K562 (cell line): ENCODE measurements around the gene RBAK. TPM values are rescaled to one million over a fixed set of nuclear protein-coding genes. Genes with fewer than 3 reads are reported as not detected.

Source experiments
- ARNT ChIP-seq, 2 experiments: fragments of 450-650 bp; IDR thresholded peaks; 2 replicates each; pipeline ENCODE4 v1.6.1; 2016; ENCODE audit warnings: mild to moderate bottlenecking in 1 of 2
- FOXO4 ChIP-seq: fragments of 450-650 bp; formaldehyde crosslinking; IDR thresholded peaks from 2 replicates; pipeline ENCODE4 v1.4.0; 2020; ENCODE audit warnings: mild to moderate bottlenecking, moderate library complexity
- IRF9 ChIP-seq: fragments of 450-650 bp; IDR thresholded peaks from 2 replicates; pipeline ENCODE4 v1.6.1; 2016; ENCODE audit warnings: missing biosample characterization, missing genetic modification characterization
- MGA ChIP-seq: fragments of 450-650 bp; IDR thresholded peaks from 2 replicates; pipeline ENCODE4 v1.6.1; 2016; ENCODE audit warnings: mild to moderate bottlenecking, moderate library complexity
- RNF2 ChIP-seq: sonication (generic); IDR thresholded peaks from 2 replicates; pipeline ENCODE4 v1.6.1; 2016
- TSHZ1 ChIP-seq: fragments of 250-450 bp; sonication (Bioruptor Pico); IDR thresholded peaks from 2 replicates; pipeline ENCODE4 v1.4.0; 2020; ENCODE audit warnings: mild to moderate bottlenecking, moderate library complexity
- ZNF274 ChIP-seq: IDR thresholded peaks from 2 replicates; pipeline ENCODE4 v1.6.1; 2011; ENCODE audit warnings: low read depth, mild to moderate bottlenecking, low read length, moderate library complexity, borderline replicate concordance
- ZNF280B ChIP-seq: fragments of 250-450 bp; sonication (Bioruptor Pico); IDR thresholded peaks from 2 replicates; pipeline ENCODE4 v1.5.1; 2021; ENCODE audit warnings: mild to moderate bottlenecking
- polyA plus RNA-seq, 8 experiments: library from polyadenylated mRNA; depleted of rRNA in 4 of 8; stranded (reverse) in 5 of 8; unstranded in 3 of 8; fragments of >200 nt; fragmentation: Nextera tagmentation in 2 of 8; fragmentation: Illumina TruSeq in 1 of 8; extraction: Ambion mirVana in 2 of 8; extraction: Trizol in 1 of 8; gene quantifications; 2 replicates each; pipeline versions ENCODE4 v1.2.1 to v1.2.3, GENCODE V29; 2011 to 2014; ENCODE audit warnings: inconsistent platforms in 1 of 8, missing spikeins in 1 of 8
- total RNA-seq, 7 experiments: library from RNA; depleted of rRNA in 6 of 7; stranded (reverse); fragments of >200 nt in 6 of 7; fragmentation: Illumina TruSeq in 2 of 7; extraction: Trizol in 2 of 7; gene quantifications; 2 replicates each; pipeline versions ENCODE4 v1.2.1 to v1.2.3, GENCODE V29; 2011 to 2021; ENCODE audit warnings: low replicate concordance in 1 of 7

Gene RBAK
- total and polyA plus RNA-seq, 9 of the 15 experiments (the other 6 are each of a cell fraction or from before 2014, with no cell fraction given): 2.7 to 13.2 (median 10.1) TPM

DNA sequence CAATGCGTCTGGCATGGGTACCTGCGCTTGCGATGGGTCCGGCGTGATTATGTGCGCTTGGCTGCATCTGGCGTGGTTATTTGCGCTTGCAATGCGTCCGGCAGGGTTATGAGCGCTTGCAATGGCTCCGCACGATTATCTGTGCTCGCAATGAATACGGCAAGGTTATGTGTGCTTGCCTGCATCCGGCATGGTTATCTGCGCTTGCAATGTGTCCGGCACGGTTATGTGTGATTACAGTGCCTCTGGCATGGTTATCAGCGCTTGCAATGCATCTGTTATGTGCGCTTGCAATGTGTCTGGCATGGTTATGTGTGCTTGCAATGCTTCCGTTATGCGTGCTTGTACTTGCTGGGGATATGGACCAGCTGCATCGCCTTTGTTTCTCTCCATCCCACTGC is 37.7 kb downstream of the RBAK start (continued):
- TF ChIP-seq ZNF280B (CRISPR knock-in tag): no peak
- no peak for TF ChIP-seq ZNF274
- TF ChIP-seq RNF2: peak; percentile 84; the same call in 1 of the 2 replicates
- no peak for TF ChIP-seq MGA
- TF ChIP-seq TSHZ1: no peak
- TF ChIP-seq FOXO4: no peak
- peak in 1 of 2 experiments; percentile 91; a peak in 2 of 4 replicates for TF ChIP-seq ARNT (IDR thresholded peaks at IDR 0.05)
- no peak for TF ChIP-seq IRF9 (tag)
